22Rv1 (cell line): ENCODE data around the gene ILF3.

ENCODE experiments used
- CTCF ChIP-seq: fragments of 450-650 bp; IDR thresholded peaks from 2 replicates; pipeline ENCODE4 v1.5.1; 2017; ENCODE audit warnings: mild to moderate bottlenecking
- ZFX ChIP-seq: fragments of 450-650 bp; IDR thresholded peaks from 2 replicates; pipeline ENCODE4 v1.6.1; 2017; ENCODE audit warnings: antibody characterized with exemption, borderline replicate concordance

GRCh38 chr19:10712754-10713153 is 58.6 kb downstream of the ILF3 start:
- TF ChIP-seq CTCF = no peak
- no peak for TF ChIP-seq ZFX
